SK-N-SH treated with all-trans-retinoic acid at 6 μM for 48 hours (cell line): ENCODE data around the gene NTM.

Experiments used
- ATAC-seq: fragments of 200-7000 bp; cut with Tn5 transposase; 3 replicates; pipeline ENCODE4 v1.9.1; 2020; ENCODE audit warnings: mild to moderate bottlenecking, moderate library complexity
- ARNTL ChIP-seq: fragments of 450-650 bp; formaldehyde crosslinking; IDR thresholded peaks from 2 replicates; pipeline ENCODE4 v1.5.0; 2020; ENCODE audit warnings: low read depth, mild to moderate bottlenecking, moderate library complexity, borderline replicate concordance
- BACH2 ChIP-seq: fragments of 250-450 bp; sonication (Bioruptor Pico); IDR thresholded peaks from 2 replicates; pipeline ENCODE4 v1.9.0; 2021; ENCODE audit warnings: mild to moderate bottlenecking, borderline replicate concordance
- CSDC2 ChIP-seq: fragments of 250-450 bp; sonication (Bioruptor Pico); IDR thresholded peaks from 2 replicates; pipeline ENCODE4 v1.5.0; 2020; ENCODE audit warnings: mild to moderate bottlenecking, moderate library complexity
- GLIS3 ChIP-seq: fragments of 250-450 bp; sonication (Bioruptor Pico); IDR thresholded peaks from 2 replicates; pipeline ENCODE4 v1.5.0; 2020; ENCODE audit warnings: mild to moderate bottlenecking, moderate library complexity
- OSR1 ChIP-seq: fragments of 250-450 bp; sonication (Bioruptor Pico); IDR thresholded peaks from 2 replicates; pipeline ENCODE4 v1.8.0; 2022; ENCODE audit warnings: moderate library complexity, mild to moderate bottlenecking, inconsistent platforms
- PPARA ChIP-seq: fragments of 250-450 bp; sonication (Bioruptor Pico); IDR thresholded peaks from 2 replicates; pipeline ENCODE4 v1.5.0; 2020; ENCODE audit warnings: mild to moderate bottlenecking, borderline replicate concordance
- RARB ChIP-seq: fragments of 250-450 bp; sonication (Bioruptor Pico); IDR thresholded peaks from 2 replicates; pipeline ENCODE4 v1.8.0; 2021; ENCODE audit warnings: mild to moderate bottlenecking, moderate library complexity
- SNAI2 ChIP-seq: fragments of 250-450 bp; sonication (Bioruptor Pico); IDR thresholded peaks from 2 replicates; pipeline ENCODE4 v1.5.0; 2020; ENCODE audit warnings: mild to moderate bottlenecking, moderate library complexity
- TCF4 ChIP-seq: fragments of 250-450 bp; sonication (Bioruptor Pico); IDR thresholded peaks from 2 replicates; pipeline ENCODE4 v1.8.0; 2021; ENCODE audit warnings: mild to moderate bottlenecking, moderate library complexity, borderline replicate concordance
- TOX ChIP-seq: fragments of 250-450 bp; sonication (Bioruptor Pico); IDR thresholded peaks from 2 replicates; pipeline ENCODE4 v1.8.0; 2021; ENCODE audit warnings: mild to moderate bottlenecking, moderate library complexity, borderline replicate concordance
- ZC3H10 ChIP-seq: fragments of 250-450 bp; sonication (Bioruptor Pico); IDR thresholded peaks from 2 replicates; pipeline ENCODE4 v1.5.1; 2021; ENCODE audit warnings: mild to moderate bottlenecking, moderate library complexity
- ZFP3 ChIP-seq: fragments of 250-450 bp; sonication (Bioruptor Pico); IDR thresholded peaks from 2 replicates; pipeline ENCODE4 v1.5.0; 2020; ENCODE audit warnings: mild to moderate bottlenecking, moderate library complexity
- ZNF565 ChIP-seq: fragments of 450-650 bp; formaldehyde crosslinking; conservative IDR thresholded peaks from 2 replicates; pipeline ENCODE4 v1.5.0; 2020; ENCODE audit warnings: low read depth, mild to moderate bottlenecking, moderate library complexity
- ZNF70 ChIP-seq: fragments of 450-650 bp; formaldehyde crosslinking; IDR thresholded peaks from 2 replicates; pipeline ENCODE4 v1.5.0; 2020; ENCODE audit warnings: mild to moderate bottlenecking, moderate library complexity
- ZNF8 ChIP-seq: fragments of 450-650 bp; formaldehyde crosslinking; IDR thresholded peaks from 2 replicates; pipeline ENCODE4 v1.5.0; 2020; ENCODE audit warnings: mild to moderate bottlenecking, moderate library complexity
- TF ChIP-seq, protein P1 (sequence below): fragments of 250-450 bp; sonication (Bioruptor Pico); IDR thresholded peaks from 2 replicates; pipeline ENCODE4 v1.5.1; 2021; ENCODE audit warnings: mild to moderate bottlenecking, moderate library complexity
- TF ChIP-seq, protein P2 (sequence below): fragments of 250-450 bp; sonication (Bioruptor Pico); IDR thresholded peaks from 2 replicates; pipeline ENCODE4 v1.5.0; 2020; ENCODE audit warnings: mild to moderate bottlenecking, moderate library complexity
- TF ChIP-seq, protein P3 (sequence below): fragments of 250-450 bp; sonication (Bioruptor Pico); IDR thresholded peaks from 2 replicates; pipeline ENCODE4 v1.8.0; 2020; ENCODE audit warnings: mild to moderate bottlenecking, moderate library complexity, borderline replicate concordance
- TF ChIP-seq, protein P4 (sequence below): fragments of 250-450 bp; sonication (Bioruptor Pico); IDR thresholded peaks from 2 replicates; pipeline ENCODE4 v1.5.1; 2020; ENCODE audit warnings: low read depth, mild to moderate bottlenecking, moderate library complexity
- TF ChIP-seq, protein P5 (sequence below): fragments of 250-450 bp; sonication (Bioruptor Pico); IDR thresholded peaks from 2 replicates; pipeline ENCODE4 v1.8.0; 2021; ENCODE audit warnings: low read depth, mild to moderate bottlenecking, moderate library complexity, borderline replicate concordance

The NTM gene

DNA sequence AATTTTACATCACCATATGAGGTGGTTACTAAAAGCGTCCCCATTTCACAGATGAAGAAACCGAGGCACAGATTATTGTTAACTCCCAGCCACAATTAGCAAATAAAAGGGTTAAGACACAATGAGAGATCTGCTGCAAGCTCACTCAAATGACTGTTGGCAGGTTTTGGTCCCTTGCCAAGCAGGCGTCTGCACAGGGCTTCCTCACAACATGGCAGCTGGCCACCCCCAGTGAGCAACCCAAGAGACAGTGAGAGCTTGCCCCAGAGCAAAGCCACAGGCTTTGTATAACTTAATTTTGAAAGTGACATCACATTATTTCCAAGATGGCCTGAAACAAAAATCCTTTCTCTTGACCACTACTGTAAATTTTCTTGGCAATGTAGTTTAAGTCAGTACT lies 217.6 kb downstream of the NTM start:
- ATAC-seq = no peak
- TF ChIP-seq RARB (CRISPR knock-in tag) = no peak
- peak; percentile 95 for TF ChIP-seq ZNF565 (CRISPR knock-in tag)

DNA sequence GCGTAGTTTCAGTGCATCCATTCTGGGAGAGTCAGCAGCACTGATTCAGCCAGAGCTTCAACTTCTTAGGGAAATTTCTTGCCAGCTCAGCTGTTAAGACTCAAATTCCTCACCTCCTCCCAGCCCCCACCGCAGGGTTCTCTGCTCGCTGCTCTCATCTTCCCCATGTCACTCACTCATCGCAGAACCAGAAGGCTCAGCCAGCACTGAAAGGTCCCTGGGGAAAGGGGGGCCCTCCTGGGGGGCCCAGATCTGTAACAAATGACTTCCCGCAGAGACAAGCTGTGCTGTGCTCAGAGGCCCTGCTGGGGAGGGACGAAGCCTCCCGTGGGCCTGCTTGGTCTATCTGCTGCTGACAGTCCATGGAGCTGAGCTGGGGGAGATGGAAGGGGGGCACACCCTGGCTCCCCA lies 220.6 kb downstream of the NTM start:
- ATAC-seq = no peak
- no peak for TF ChIP-seq ZNF565 (CRISPR knock-in tag)
- TF ChIP-seq, protein P1, sequence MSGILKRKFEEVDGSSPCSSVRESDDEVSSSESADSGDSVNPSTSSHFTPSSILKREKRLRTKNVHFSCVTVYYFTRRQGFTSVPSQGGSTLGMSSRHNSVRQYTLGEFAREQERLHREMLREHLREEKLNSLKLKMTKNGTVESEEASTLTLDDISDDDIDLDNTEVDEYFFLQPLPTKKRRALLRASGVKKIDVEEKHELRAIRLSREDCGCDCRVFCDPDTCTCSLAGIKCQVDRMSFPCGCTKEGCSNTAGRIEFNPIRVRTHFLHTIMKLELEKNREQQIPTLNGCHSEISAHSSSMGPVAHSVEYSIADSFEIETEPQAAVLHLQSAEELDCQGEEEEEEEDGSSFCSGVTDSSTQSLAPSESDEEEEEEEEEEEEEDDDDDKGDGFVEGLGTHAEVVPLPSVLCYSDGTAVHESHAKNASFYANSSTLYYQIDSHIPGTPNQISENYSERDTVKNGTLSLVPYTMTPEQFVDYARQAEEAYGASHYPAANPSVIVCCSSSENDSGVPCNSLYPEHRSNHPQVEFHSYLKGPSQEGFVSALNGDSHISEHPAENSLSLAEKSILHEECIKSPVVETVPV = no peak
- no peak for TF ChIP-seq RARB (CRISPR knock-in tag)
- no peak for TF ChIP-seq CSDC2 (CRISPR knock-in tag)
- no peak for TF ChIP-seq GLIS3
- no peak for TF ChIP-seq PPARA
- TF ChIP-seq ZFP3 = no peak
- TF ChIP-seq TCF4 (CRISPR knock-in tag) = no peak
- TF ChIP-seq TOX (CRISPR knock-in tag) = no peak
- no peak for TF ChIP-seq OSR1
- TF ChIP-seq, protein P2, sequence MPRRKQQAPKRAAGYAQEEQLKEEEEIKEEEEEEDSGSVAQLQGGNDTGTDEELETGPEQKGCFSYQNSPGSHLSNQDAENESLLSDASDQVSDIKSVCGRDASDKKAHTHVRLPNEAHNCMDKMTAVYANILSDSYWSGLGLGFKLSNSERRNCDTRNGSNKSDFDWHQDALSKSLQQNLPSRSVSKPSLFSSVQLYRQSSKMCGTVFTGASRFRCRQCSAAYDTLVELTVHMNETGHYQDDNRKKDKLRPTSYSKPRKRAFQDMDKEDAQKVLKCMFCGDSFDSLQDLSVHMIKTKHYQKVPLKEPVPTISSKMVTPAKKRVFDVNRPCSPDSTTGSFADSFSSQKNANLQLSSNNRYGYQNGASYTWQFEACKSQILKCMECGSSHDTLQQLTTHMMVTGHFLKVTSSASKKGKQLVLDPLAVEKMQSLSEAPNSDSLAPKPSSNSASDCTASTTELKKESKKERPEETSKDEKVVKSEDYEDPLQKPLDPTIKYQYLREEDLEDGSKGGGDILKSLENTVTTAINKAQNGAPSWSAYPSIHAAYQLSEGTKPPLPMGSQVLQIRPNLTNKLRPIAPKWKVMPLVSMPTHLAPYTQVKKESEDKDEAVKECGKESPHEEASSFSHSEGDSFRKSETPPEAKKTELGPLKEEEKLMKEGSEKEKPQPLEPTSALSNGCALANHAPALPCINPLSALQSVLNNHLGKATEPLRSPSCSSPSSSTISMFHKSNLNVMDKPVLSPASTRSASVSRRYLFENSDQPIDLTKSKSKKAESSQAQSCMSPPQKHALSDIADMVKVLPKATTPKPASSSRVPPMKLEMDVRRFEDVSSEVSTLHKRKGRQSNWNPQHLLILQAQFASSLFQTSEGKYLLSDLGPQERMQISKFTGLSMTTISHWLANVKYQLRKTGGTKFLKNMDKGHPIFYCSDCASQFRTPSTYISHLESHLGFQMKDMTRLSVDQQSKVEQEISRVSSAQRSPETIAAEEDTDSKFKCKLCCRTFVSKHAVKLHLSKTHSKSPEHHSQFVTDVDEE (CRISPR knock-in tag) = no peak
- TF ChIP-seq, protein P3, sequence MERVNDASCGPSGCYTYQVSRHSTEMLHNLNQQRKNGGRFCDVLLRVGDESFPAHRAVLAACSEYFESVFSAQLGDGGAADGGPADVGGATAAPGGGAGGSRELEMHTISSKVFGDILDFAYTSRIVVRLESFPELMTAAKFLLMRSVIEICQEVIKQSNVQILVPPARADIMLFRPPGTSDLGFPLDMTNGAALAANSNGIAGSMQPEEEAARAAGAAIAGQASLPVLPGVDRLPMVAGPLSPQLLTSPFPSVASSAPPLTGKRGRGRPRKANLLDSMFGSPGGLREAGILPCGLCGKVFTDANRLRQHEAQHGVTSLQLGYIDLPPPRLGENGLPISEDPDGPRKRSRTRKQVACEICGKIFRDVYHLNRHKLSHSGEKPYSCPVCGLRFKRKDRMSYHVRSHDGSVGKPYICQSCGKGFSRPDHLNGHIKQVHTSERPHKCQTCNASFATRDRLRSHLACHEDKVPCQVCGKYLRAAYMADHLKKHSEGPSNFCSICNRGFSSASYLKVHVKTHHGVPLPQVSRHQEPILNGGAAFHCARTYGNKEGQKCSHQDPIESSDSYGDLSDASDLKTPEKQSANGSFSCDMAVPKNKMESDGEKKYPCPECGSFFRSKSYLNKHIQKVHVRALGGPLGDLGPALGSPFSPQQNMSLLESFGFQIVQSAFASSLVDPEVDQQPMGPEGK (CRISPR knock-in tag) = no peak
- TF ChIP-seq ARNTL (CRISPR knock-in tag) = no peak
- TF ChIP-seq SNAI2 (CRISPR knock-in tag) = no peak
- TF ChIP-seq ZC3H10 (CRISPR knock-in tag) = no peak
- no peak for TF ChIP-seq BACH2 (CRISPR knock-in tag)
- TF ChIP-seq, protein P4, sequence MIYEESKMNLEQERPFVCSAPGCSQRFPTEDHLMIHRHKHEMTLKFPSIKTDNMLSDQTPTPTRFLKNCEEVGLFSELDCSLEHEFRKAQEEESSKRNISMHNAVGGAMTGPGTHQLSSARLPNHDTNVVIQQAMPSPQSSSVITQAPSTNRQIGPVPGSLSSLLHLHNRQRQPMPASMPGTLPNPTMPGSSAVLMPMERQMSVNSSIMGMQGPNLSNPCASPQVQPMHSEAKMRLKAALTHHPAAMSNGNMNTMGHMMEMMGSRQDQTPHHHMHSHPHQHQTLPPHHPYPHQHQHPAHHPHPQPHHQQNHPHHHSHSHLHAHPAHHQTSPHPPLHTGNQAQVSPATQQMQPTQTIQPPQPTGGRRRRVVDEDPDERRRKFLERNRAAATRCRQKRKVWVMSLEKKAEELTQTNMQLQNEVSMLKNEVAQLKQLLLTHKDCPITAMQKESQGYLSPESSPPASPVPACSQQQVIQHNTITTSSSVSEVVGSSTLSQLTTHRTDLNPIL (CRISPR knock-in tag) = no peak
- TF ChIP-seq, all 23 proteins: peak for 0

DNA sequence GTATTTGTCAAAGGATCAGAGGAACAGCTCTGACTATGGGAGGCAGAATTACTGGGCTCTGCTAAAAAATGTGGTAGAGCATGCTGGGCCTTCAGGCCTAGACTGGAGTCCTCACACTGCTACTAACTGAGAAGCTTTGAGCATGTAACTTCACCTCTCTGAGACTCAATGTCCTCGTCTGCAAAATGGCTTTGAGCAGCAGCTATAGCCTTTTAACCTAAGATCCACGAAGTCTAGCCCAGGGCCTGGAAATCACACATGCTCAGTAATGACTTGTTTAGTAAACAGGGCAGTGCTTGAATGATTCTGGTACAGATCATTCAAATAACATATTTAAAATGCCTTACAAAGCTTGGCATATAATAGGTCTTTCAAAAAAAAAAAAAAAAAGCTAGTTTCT lies 221.7 kb downstream of the NTM start:
- ATAC-seq = no peak
- TF ChIP-seq, protein P1 = no peak
- TF ChIP-seq, protein P4 (CRISPR knock-in tag) = no peak
- no peak for TF ChIP-seq ZC3H10 (CRISPR knock-in tag)
- TF ChIP-seq ZNF70 (CRISPR knock-in tag) = no peak
- TF ChIP-seq, protein P5, sequence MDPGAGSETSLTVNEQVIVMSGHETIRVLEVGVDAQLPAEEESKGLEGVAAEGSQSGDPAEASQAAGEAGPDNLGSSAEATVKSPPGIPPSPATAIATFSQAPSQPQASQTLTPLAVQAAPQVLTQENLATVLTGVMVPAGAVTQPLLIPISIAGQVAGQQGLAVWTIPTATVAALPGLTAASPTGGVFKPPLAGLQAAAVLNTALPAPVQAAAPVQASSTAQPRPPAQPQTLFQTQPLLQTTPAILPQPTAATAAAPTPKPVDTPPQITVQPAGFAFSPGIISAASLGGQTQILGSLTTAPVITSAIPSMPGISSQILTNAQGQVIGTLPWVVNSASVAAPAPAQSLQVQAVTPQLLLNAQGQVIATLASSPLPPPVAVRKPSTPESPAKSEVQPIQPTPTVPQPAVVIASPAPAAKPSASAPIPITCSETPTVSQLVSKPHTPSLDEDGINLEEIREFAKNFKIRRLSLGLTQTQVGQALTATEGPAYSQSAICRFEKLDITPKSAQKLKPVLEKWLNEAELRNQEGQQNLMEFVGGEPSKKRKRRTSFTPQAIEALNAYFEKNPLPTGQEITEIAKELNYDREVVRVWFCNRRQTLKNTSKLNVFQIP (CRISPR knock-in tag) = no peak
- no peak for TF ChIP-seq OSR1
- TF ChIP-seq TCF4 (CRISPR knock-in tag) = no peak
- TF ChIP-seq, protein P3 (CRISPR knock-in tag) = no peak
- TF ChIP-seq ZNF565 (CRISPR knock-in tag) = no peak
- no peak for TF ChIP-seq PPARA
- TF ChIP-seq ARNTL (CRISPR knock-in tag) = no peak
- TF ChIP-seq TOX (CRISPR knock-in tag) = no peak
- TF ChIP-seq GLIS3 = no peak
- TF ChIP-seq ZNF8 (CRISPR knock-in tag) = no peak
- TF ChIP-seq, all 23 proteins: peak for 0
